H9 (cell line): ENCODE measurements around the gene PSG11. TPM values are rescaled to one million over a fixed set of nuclear protein-coding genes. Genes with fewer than 3 reads are reported as not detected.
"Not testable (repeated sequence)": the region's sequence is repeated elsewhere in the genome, so short reads cannot be mapped to it uniquely, and the experiment has no call there.

Experiments used
- DNase-seq: peaks from one replicate; pipeline ENCODE4 v3.0.0-alpha.2; 2017
- H2AFZ ChIP-seq: one replicate; pipeline ENCODE4 v1.6.1; 2013; ENCODE audit warnings: mild to moderate bottlenecking, low read length, control low read depth, moderate library complexity
- H2AK5ac ChIP-seq: 2 replicates; pipeline ENCODE4 v1.6.1; 2013; ENCODE audit warnings: low read length, control low read depth, mixed read lengths; ENCODE audit not compliant: insufficient read length
- H2BK120ac ChIP-seq: one replicate; pipeline ENCODE4 v1.6.1; 2013; ENCODE audit warnings: low read depth, mild to moderate bottlenecking, low read length, control low read depth, inconsistent platforms; ENCODE audit not compliant: poor library complexity, severe bottlenecking
- H2BK12ac ChIP-seq: 2 replicates; pipeline ENCODE4 v1.6.1; 2013; ENCODE audit warnings: low read length, control low read depth, mixed read lengths, low read depth; ENCODE audit not compliant: insufficient read length
- H2BK15ac ChIP-seq: 2 replicates; pipeline ENCODE4 v1.6.1; 2013; ENCODE audit warnings: low read depth, low read length, control low read depth
- H2BK20ac ChIP-seq: one replicate; pipeline ENCODE4 v1.6.1; 2013; ENCODE audit warnings: low read depth, mild to moderate bottlenecking, low read length, control low read depth, inconsistent platforms; ENCODE audit not compliant: poor library complexity, severe bottlenecking
- H2BK5ac ChIP-seq: 2 replicates; pipeline ENCODE4 v1.6.1; 2013; ENCODE audit warnings: low read length, control low read depth, mixed read lengths; ENCODE audit not compliant: insufficient read length
- H3K14ac ChIP-seq: 2 replicates; pipeline ENCODE4 v1.6.1; 2013; ENCODE audit warnings: low read length, control low read depth; ENCODE audit not compliant: insufficient read depth
- H3K18ac ChIP-seq: 2 replicates; pipeline ENCODE4 v1.6.1; 2013; ENCODE audit warnings: low read depth, mild to moderate bottlenecking, mixed read lengths, low read length, control low read depth; ENCODE audit not compliant: insufficient read length
- H3K23ac ChIP-seq: 2 replicates; pipeline ENCODE4 v1.6.1; 2013; ENCODE audit warnings: low read length, control low read depth, mixed read lengths, low read depth; ENCODE audit not compliant: insufficient read length
- H3K23me2 ChIP-seq: 2 replicates; pipeline ENCODE4 v1.6.1; 2013; ENCODE audit warnings: low read depth, mild to moderate bottlenecking, mixed read lengths, low read length, control low read depth; ENCODE audit not compliant: insufficient read length, poor library complexity, severe bottlenecking
- H3K27ac ChIP-seq: 2 replicates; pipeline ENCODE4 v1.5.1; 2013; ENCODE audit warnings: low read length, control low read depth, mixed read lengths, low read depth; ENCODE audit not compliant: insufficient read length
- H3K27me3 ChIP-seq: 2 replicates; pipeline ENCODE4 v1.6.1; 2013; ENCODE audit warnings: low read length, control low read depth, inconsistent platforms; ENCODE audit not compliant: insufficient read depth
- H3K4ac ChIP-seq: 2 replicates; pipeline ENCODE4 v1.6.1; 2013; ENCODE audit warnings: low read depth, mild to moderate bottlenecking, control low read depth, inconsistent platforms, low read length, moderate library complexity
- H3K4me1 ChIP-seq: 2 replicates; pipeline ENCODE4 v1.6.1; 2013; ENCODE audit warnings: low read length, control low read depth, inconsistent platforms; ENCODE audit not compliant: insufficient read depth
- H3K4me2 ChIP-seq: 2 replicates; pipeline ENCODE4 v1.6.1; 2013; ENCODE audit warnings: low read length, control low read depth, mixed read lengths; ENCODE audit not compliant: insufficient read length, insufficient read depth
- H3K56ac ChIP-seq: 2 replicates; pipeline ENCODE4 v1.6.1; 2013; ENCODE audit warnings: low read depth, mild to moderate bottlenecking, mixed read lengths, low read length, control low read depth; ENCODE audit not compliant: insufficient read length
- H3K79me1 ChIP-seq: 2 replicates; pipeline ENCODE4 v1.6.1; 2013; ENCODE audit warnings: low read depth, mild to moderate bottlenecking, moderate library complexity, low read length, control low read depth, inconsistent platforms; ENCODE audit not compliant: insufficient read depth, poor library complexity, severe bottlenecking
- H3K79me2 ChIP-seq: 2 replicates; pipeline ENCODE4 v1.6.1; 2013; ENCODE audit warnings: low read length, control low read depth, inconsistent platforms; ENCODE audit not compliant: insufficient read depth
- H3K9ac ChIP-seq: 2 replicates; pipeline ENCODE4 v1.6.1; 2013; ENCODE audit warnings: low read length, control low read depth, mixed read lengths; ENCODE audit not compliant: insufficient read length; ENCODE audit errors: extremely low read depth
- H3K9me3 ChIP-seq: one replicate; pipeline ENCODE4 v1.6.1; 2013; ENCODE audit warnings: low read depth, low read length, inconsistent platforms; ENCODE audit not compliant: control insufficient read depth
- H3T11ph ChIP-seq: one replicate; pipeline ENCODE4 v1.6.1; 2013; ENCODE audit warnings: mild to moderate bottlenecking, low read length, control low read depth, inconsistent platforms
- H4K20me1 ChIP-seq: one replicate; pipeline ENCODE4 v1.6.1; 2013; ENCODE audit not compliant: control insufficient read depth, insufficient read length, insufficient read depth
- H4K5ac ChIP-seq: 2 replicates; pipeline ENCODE4 v1.6.1; 2013; ENCODE audit warnings: low read depth, mild to moderate bottlenecking, mixed read lengths, low read length, control low read depth; ENCODE audit not compliant: insufficient read length
- H4K8ac ChIP-seq: replicated peaks from 2 replicates; pipeline ENCODE4 v1.6.1; 2013; ENCODE audit warnings: low read length, control low read depth, mixed read lengths, low read depth; ENCODE audit not compliant: insufficient read length
- H4K91ac ChIP-seq: 2 replicates; pipeline ENCODE4 v1.6.1; 2013; ENCODE audit warnings: low read depth, mild to moderate bottlenecking, moderate library complexity, mixed read lengths, low read length, control low read depth; ENCODE audit not compliant: insufficient read length
- H3K27ac Mint-ChIP-seq, 3 experiments: 2 replicates in 2 of 3; 3 replicates in 1 of 3; pipeline ENCODE4 v1.8.0; 2020 to 2021; ENCODE audit warnings: mixed read lengths in 3 of 3, mild to moderate bottlenecking in 1 of 3, moderate library complexity in 1 of 3
- H3K27me3 Mint-ChIP-seq: 2 replicates; pipeline ENCODE4 v1.8.0; 2021; ENCODE audit warnings: low read depth, mild to moderate bottlenecking, moderate library complexity, mixed read lengths
- H3K36me3 Mint-ChIP-seq, 3 experiments: 2 replicates in 2 of 3; 3 replicates in 1 of 3; pipeline ENCODE4 v1.8.0; 2020 to 2021; ENCODE audit warnings: low read depth in 3 of 3, mixed read lengths in 3 of 3; ENCODE audit not compliant: insufficient read depth in 1 of 3
- H3K4me1 Mint-ChIP-seq, 2 experiments: 2 replicates each; pipeline ENCODE4 v1.8.0; 2020; ENCODE audit warnings: mixed read lengths in 2 of 2
- H3K4me3 Mint-ChIP-seq, 2 experiments: 2 replicates in 1 of 2; 3 replicates in 1 of 2; pipeline ENCODE4 v1.8.0; 2020 to 2021; ENCODE audit warnings: mild to moderate bottlenecking in 2 of 2, mixed read lengths in 2 of 2, moderate library complexity in 1 of 2
- H3K9me3 Mint-ChIP-seq, 2 experiments: 2 replicates in 1 of 2; 3 replicates in 1 of 2; pipeline ENCODE4 v1.8.0; 2020; ENCODE audit warnings: mild to moderate bottlenecking in 2 of 2, mixed read lengths in 2 of 2, moderate library complexity in 1 of 2
- WGBS: extraction: QIAGEN DNeasy Blood & Tissue Kit; methylation state at CpG from one replicate; pipeline ENCODE4 v1.1.7; 2013; ENCODE audit warnings: missing lambda C conversion rate, low lambda C conversion rate, mixed read lengths; ENCODE audit not compliant: insufficient read length; ENCODE audit errors: extremely low coverage; 5-methylcytosine and 5-hydroxymethylcytosine counted together
- total RNA-seq: library from RNA; stranded (reverse); gene quantifications from 2 replicates; pipeline ENCODE4 v1.2.1, GENCODE V29; 2021

Gene PSG11
- total RNA-seq, 1 experiment from 2014 or later: not detected

GRCh38 chr19:43059482-43059881, 33.2 kb upstream of the PSG11 start:
- DNase-seq, H3K27ac Mint-ChIP-seq, H3K18ac ChIP-seq, H4K5ac ChIP-seq, H3K27me3 ChIP-seq, H3K4me1 ChIP-seq, H3K27me3 Mint-ChIP-seq, H4K20me1 ChIP-seq, H2AFZ ChIP-seq, H4K8ac ChIP-seq, H2BK15ac ChIP-seq, H3T11ph ChIP-seq, H3K27ac ChIP-seq, H3K4me1 Mint-ChIP-seq, H2BK5ac ChIP-seq, H4K91ac ChIP-seq, H2AK5ac ChIP-seq, H3K9ac ChIP-seq, H3K4me2 ChIP-seq, H3K23ac ChIP-seq, H3K4ac ChIP-seq, H3K23me2 ChIP-seq, H3K14ac ChIP-seq, H2BK20ac ChIP-seq, H3K56ac ChIP-seq, H3K79me2 ChIP-seq, H3K79me1 ChIP-seq, H2BK12ac ChIP-seq, H3K4me3 Mint-ChIP-seq, H2BK120ac ChIP-seq: not testable (repeated sequence)
- peaks cover 16% of the 10 kb centered on the region for H3K9me3 ChIP-seq
- H3K36me3 Mint-ChIP-seq: peaks cover 0 to 33% (median 11%) of the 10 kb centered on the region in 3 experiments; a peak in 4 of 7 replicates
- WGBS: no CpG with 5 or more reads among the region's 2 CpGs
- H3K9me3 Mint-ChIP-seq: peaks cover 89 to 93% of the 10 kb centered on the region in 2 experiments

GRCh38 chr19:43058440-43058839, 32.2 kb upstream of the PSG11 start:
- not testable (repeated sequence) for H2BK5ac ChIP-seq, H3K27me3 Mint-ChIP-seq, H3K56ac ChIP-seq, H3K9ac ChIP-seq, H3K27ac ChIP-seq, H2BK12ac ChIP-seq, H2BK120ac ChIP-seq, H2AFZ ChIP-seq, H3K18ac ChIP-seq, H3K4me2 ChIP-seq, H3K4me1 Mint-ChIP-seq, H3K79me1 ChIP-seq, H2BK15ac ChIP-seq, H3K14ac ChIP-seq, H4K8ac ChIP-seq, H3K27ac Mint-ChIP-seq, H2BK20ac ChIP-seq, H3K79me2 ChIP-seq, H3K23ac ChIP-seq, H4K5ac ChIP-seq, H3K27me3 ChIP-seq, H4K20me1 ChIP-seq, H3K4me1 ChIP-seq, H3K4me3 Mint-ChIP-seq, H3K23me2 ChIP-seq, H4K91ac ChIP-seq, H3T11ph ChIP-seq, H2AK5ac ChIP-seq, H3K4ac ChIP-seq, DNase-seq
- H3K9me3 Mint-ChIP-seq: peaks cover 89 to 95% of the 10 kb centered on the region in 2 experiments
- no CpG with 5 or more reads among the region's 2 CpGs for WGBS
- H3K9me3 ChIP-seq: peaks cover 16% of the 10 kb centered on the region
- peaks cover 0 to 36% (median 11%) of the 10 kb centered on the region in 3 experiments; a peak in 4 of 7 replicates for H3K36me3 Mint-ChIP-seq
